Midbrain (tissue), 1 donor: ENCODE measurements around the gene APOBEC3G.

ENCODE experiments used
- DNase-seq: peaks from one replicate; lab custom pipeline; 2025; lab: John Stamatoyannopoulos, UW

APOBEC3G gene

GRCh38 chr22:39123751-39124581, 46.9 kb downstream of the APOBEC3G start:
- DNase-seq: no peak

GRCh38 chr22:39125622-39126021, 48.5 kb downstream of the APOBEC3G start:
- no peak for DNase-seq

- no peak for DNase-seq
These were observed 51.4 kb downstream of the APOBEC3G start for GRCh38 chr22:39128508-39128907.

GRCh38 chr22:39129081-39129480, 52.0 kb downstream of the APOBEC3G start:
- no peak for DNase-seq

GRCh38 chr22:39129746-39130145, 52.7 kb downstream of the APOBEC3G start:
- DNase-seq: no peak

- no peak for DNase-seq
These were observed 53.2 kb downstream of the APOBEC3G start for GRCh38 chr22:39130152-39130704.

GRCh38 chr22:39130892-39131855, 54.1 kb downstream of the APOBEC3G start:
- no peak for DNase-seq

- no peak for DNase-seq
These were observed 55.2 kb downstream of the APOBEC3G start for GRCh38 chr22:39132281-39132680.

- no peak for DNase-seq
These were observed 55.9 kb downstream of the APOBEC3G start for GRCh38 chr22:39132871-39133524.

- no peak for DNase-seq
These were observed 56.8 kb downstream of the APOBEC3G start for GRCh38 chr22:39133871-39134270.

GRCh38 chr22:39134366-39135091, 57.5 kb downstream of the APOBEC3G start:
- DNase-seq: no peak

GRCh38 chr22:39135092-39135896, 58.2 kb downstream of the APOBEC3G start:
- no peak for DNase-seq

- DNase-seq: no peak
These were observed 59.2 kb downstream of the APOBEC3G start for GRCh38 chr22:39136317-39136716.
